Smooth muscle cell (in vitro differentiated cells): Measurements from ENCODE around the gene SKAP1. TPM values are rescaled to one million over a fixed set of nuclear protein-coding genes. Genes with fewer than 3 reads are reported as not detected.

Source experiments
- DNase-seq: peaks from one replicate; lab custom pipeline; 2025; ENCODE audit not compliant: unreplicated experiment; lab: John Stamatoyannopoulos, UW
- H2AFZ ChIP-seq: fragments of 200-600 bp; sonication (generic); 2 replicates; pipeline ENCODE4 v1.6.0; 2016; ENCODE audit warnings: antibody characterized with exemption, low read depth, mild to moderate bottlenecking
- H3F3A ChIP-seq: fragments of 200-600 bp; sonication (generic); 2 replicates; pipeline ENCODE4 v1.6.0; 2017; ENCODE audit warnings: antibody characterized with exemption, low read depth
- H3K27ac ChIP-seq: fragments of 200-600 bp; sonication (generic); 2 replicates; pipeline ENCODE4 v1.5.1; 2016; ENCODE audit warnings: low read depth, mild to moderate bottlenecking
- H3K27me3 ChIP-seq: fragments of 200-600 bp; sonication (generic); 2 replicates; pipeline ENCODE4 v1.6.1; 2016; ENCODE audit warnings: low read depth, mild to moderate bottlenecking
- H3K36me3 ChIP-seq: fragments of 200-600 bp; sonication (generic); 2 replicates; pipeline ENCODE4 v1.5.1; 2016; ENCODE audit warnings: low read depth
- H3K4me1 ChIP-seq: fragments of 200-600 bp; sonication (generic); 2 replicates; pipeline ENCODE4 v1.5.1; 2016; ENCODE audit warnings: low read depth
- H3K4me2 ChIP-seq: fragments of 200-600 bp; sonication (generic); 2 replicates; pipeline ENCODE4 v1.6.0; 2016; ENCODE audit warnings: mild to moderate bottlenecking
- H3K4me3 ChIP-seq: fragments of 200-600 bp; sonication (generic); 2 replicates; pipeline ENCODE4 v1.5.1; 2016; ENCODE audit warnings: mild to moderate bottlenecking
- H3K79me2 ChIP-seq: fragments of 200-600 bp; sonication (generic); 2 replicates; pipeline ENCODE4 v1.6.0; 2016; ENCODE audit warnings: low read depth, mild to moderate bottlenecking
- H3K9ac ChIP-seq: fragments of 200-600 bp; sonication (generic); 2 replicates; pipeline ENCODE4 v1.6.0; 2016; ENCODE audit warnings: low read depth
- H3K9me3 ChIP-seq: fragments of 200-600 bp; sonication (generic); replicated peaks from 2 replicates; pipeline ENCODE4 v1.5.1; 2016; ENCODE audit warnings: low read depth
- H4K20me1 ChIP-seq: fragments of 200-600 bp; sonication (generic); 2 replicates; pipeline ENCODE4 v1.6.0; 2016; ENCODE audit warnings: low read depth
- WGBS: methylation state at CpG from one replicate; pipeline ENCODE4 v1.1.7; 2016; ENCODE audit warnings: low lambda C conversion rate; 5-methylcytosine and 5-hydroxymethylcytosine counted together
- microRNA counts: library from miRNA; unstranded; fragments of <30 nt; microRNA quantifications from one replicate; lab custom pipeline; 2016
- microRNA-seq: library from miRNA; unstranded; fragments of <30 nt; microRNA quantifications from one replicate; pipeline ENCODE4, GENCODE V29; 2016; ENCODE audit warnings: borderline number of aligned reads
- polyA plus RNA-seq: library from polyadenylated mRNA; unstranded; fragments of >200 nt; fragmentation: Nextera tagmentation; extraction: Ambion mirVana; gene quantifications from 2 replicates; pipeline ENCODE4 v1.2.1, GENCODE V29; 2016
- small RNA-seq: library from RNA; depleted of rRNA; stranded (forward); fragments of <200 nt; gene quantifications from one replicate; pipeline ENCODE3, GENCODE V24; 2014
- total RNA-seq: library from RNA; depleted of rRNA; stranded (reverse); fragments of >200 nt; gene quantifications from 2 replicates; pipeline ENCODE4 v1.2.3, GENCODE V29; 2014
- TF ChIP-seq, protein P1 (sequence below): fragments of 200-600 bp; sonication (generic); IDR thresholded peaks from 2 replicates; pipeline ENCODE4 v1.5.1; 2017; ENCODE audit warnings: borderline replicate concordance, mild to moderate bottlenecking, antibody characterized with exemption; ENCODE audit not compliant: insufficient read depth, poor library complexity, severe bottlenecking

The SKAP1 gene
- total and polyA plus RNA-seq, 2 experiments from 2014 or later: not detected

DNA sequence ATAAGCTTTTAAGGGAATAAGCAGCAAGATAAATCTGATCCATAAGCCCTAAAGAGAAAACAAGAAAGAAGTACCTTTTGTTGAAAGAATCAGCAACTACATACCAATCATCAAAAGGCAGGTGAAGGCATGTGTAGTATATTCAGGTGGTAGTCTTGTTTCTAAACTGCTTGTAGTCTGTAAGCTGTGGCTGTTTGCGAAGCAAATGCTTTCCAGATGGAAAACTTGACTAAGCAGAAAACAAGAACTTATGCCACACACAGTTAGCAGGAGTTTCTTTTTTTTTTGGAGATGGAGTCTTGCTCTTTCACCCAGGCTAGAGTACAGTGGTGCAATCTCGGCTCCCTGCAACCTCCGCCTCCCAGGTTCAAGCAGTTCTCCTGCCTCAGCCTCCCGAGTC is 334.4 kb downstream of the SKAP1 start:
- DNase-seq: no peak
- Histone ChIP-seq H2AFZ (no peak overlapping the region), H3K9me3 (no peaks in the 10 kb centered on the region), H3K4me2 (no peak overlapping the region), H3K79me2 (peaks cover 98% of the 10 kb centered on the region), H3K4me3 (no peak overlapping the region), H3F3A (peaks cover 6% of the 10 kb centered on the region), H3K36me3 (no peaks in the 10 kb centered on the region), H3K9ac (no peak overlapping the region), H3K27me3 (no peaks in the 10 kb centered on the region), H3K27ac (no peak overlapping the region), H4K20me1 (peaks cover 97% of the 10 kb centered on the region), H3K4me1 (peaks cover 8% of the 10 kb centered on the region)
- 80% methylated on average over 4 of the region's 4 CpGs for WGBS
- TF ChIP-seq, protein P1, sequence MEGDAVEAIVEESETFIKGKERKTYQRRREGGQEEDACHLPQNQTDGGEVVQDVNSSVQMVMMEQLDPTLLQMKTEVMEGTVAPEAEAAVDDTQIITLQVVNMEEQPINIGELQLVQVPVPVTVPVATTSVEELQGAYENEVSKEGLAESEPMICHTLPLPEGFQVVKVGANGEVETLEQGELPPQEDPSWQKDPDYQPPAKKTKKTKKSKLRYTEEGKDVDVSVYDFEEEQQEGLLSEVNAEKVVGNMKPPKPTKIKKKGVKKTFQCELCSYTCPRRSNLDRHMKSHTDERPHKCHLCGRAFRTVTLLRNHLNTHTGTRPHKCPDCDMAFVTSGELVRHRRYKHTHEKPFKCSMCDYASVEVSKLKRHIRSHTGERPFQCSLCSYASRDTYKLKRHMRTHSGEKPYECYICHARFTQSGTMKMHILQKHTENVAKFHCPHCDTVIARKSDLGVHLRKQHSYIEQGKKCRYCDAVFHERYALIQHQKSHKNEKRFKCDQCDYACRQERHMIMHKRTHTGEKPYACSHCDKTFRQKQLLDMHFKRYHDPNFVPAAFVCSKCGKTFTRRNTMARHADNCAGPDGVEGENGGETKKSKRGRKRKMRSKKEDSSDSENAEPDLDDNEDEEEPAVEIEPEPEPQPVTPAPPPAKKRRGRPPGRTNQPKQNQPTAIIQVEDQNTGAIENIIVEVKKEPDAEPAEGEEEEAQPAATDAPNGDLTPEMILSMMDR: no peak

DNA sequence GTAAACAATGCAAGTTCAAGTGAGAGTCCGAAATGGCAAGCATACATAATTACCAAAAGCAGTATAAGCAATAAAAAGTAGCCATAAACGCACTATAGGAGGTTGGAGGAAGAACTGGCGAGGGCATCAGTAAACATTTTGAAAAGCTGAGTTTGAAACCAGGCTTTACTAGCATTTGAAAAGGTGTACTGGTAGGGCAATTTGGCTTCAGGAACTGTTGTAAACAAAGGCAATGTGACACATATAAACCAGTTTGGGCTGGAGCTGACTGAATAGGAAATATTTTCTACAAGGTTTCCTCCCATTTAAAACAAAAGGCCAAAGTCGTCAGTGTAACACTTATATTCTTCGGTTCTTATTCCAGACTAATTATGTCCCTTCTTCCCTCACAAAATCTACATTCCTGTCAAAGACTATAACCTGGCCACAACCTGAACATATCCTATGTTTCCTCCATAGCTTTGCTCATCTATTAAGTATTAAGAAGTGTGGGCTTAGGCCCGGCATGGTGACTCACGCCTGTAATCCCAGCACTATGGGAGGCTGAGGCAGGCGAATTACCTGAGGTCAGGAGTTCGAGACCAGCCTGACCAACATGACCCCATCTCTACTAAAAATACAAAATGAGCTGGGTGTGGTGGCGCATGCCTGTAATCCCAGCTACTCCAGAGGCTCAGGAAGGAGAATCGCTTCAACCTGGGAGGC is 336.5 kb downstream of the SKAP1 start:
- no peak for DNase-seq
- H3K36me3 ChIP-seq: no peaks in the 10 kb centered on the region
- H4K20me1 ChIP-seq: peaks cover 100% of the 10 kb centered on the region
- 93% methylated on average over 11 of the region's 11 CpGs for WGBS
- no peak overlapping the region for H2AFZ ChIP-seq
- H3K9ac ChIP-seq: no peak overlapping the region
- no peak overlapping the region for H3K4me2 ChIP-seq
- H3K9me3 ChIP-seq: no peaks in the 10 kb centered on the region
- no peaks in the 10 kb centered on the region for H3K27me3 ChIP-seq
- H3K79me2 ChIP-seq: peaks cover 98% of the 10 kb centered on the region
- no peak overlapping the region for H3K27ac ChIP-seq
- no peaks in the 10 kb centered on the region for H3F3A ChIP-seq
- TF ChIP-seq, protein P1: no peak
- H3K4me3 ChIP-seq: no peak overlapping the region
- no peaks in the 10 kb centered on the region for H3K4me1 ChIP-seq

DNA sequence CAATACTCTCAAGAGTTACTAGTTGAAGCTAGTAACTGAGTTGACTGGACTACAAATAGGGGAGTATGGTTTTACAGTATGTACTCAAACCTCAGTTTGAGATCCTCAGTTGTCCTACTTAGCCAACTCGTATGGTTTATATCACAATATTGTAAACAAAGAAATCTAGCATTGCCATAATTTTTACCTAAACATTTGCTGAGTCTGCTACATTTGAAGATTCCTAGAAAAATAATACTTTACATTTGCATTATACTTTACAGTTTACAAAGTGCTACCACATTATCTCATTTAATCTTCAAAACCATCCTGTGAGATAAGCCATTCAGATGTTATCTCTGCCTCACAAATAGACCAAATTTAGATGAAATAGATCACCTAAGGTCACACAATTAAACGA is 345.1 kb downstream of the SKAP1 start:
- Histone ChIP-seq H2AFZ (no peak overlapping the region), H3K4me2 (no peak overlapping the region), H3K27me3 (no peaks in the 10 kb centered on the region), H3K27ac (no peak overlapping the region), H3K36me3 (no peaks in the 10 kb centered on the region), H3K9ac (no peak overlapping the region), H3K4me3 (no peak overlapping the region), H3F3A (no peaks in the 10 kb centered on the region), H3K4me1 (no peaks in the 10 kb centered on the region), H3K9me3 (no peaks in the 10 kb centered on the region), H4K20me1 (peaks cover 97% of the 10 kb centered on the region), H3K79me2 (peaks cover 88% of the 10 kb centered on the region)
- TF ChIP-seq, protein P1: no peak
- DNase-seq: no peak
- 79% methylated on average over 2 of the region's 2 CpGs for WGBS

MicroRNAs within 50 kb of the gene (microRNA counts, 767-probe panel; counts per million panel counts)
- 183 counts per million for microRNA hsa-miR-1203 (lab: Ali Mortazavi, UCI)

Small RNAs within 50 kb of the gene (microRNA-seq; reads per million reads assigned to microRNA genes)
- gene MIR1203: not detected

Small RNAs within 50 kb of the gene (small RNA-seq; reads per million reads assigned to genes)
- gene MIR1203 (not detected), gene RF00012 (not detected), gene RF00019 (not detected), gene RNU6-1152P (not detected), gene RNU6-1201P (0.08 reads per million)

Other genes starting within 250 kb of the SKAP1 start
- not detected in 2 replicates for gene HOXB1, start 100.8 kb upstream of the SKAP1 start, total RNA-seq
- gene HOXB1, start 100.8 kb upstream of the SKAP1 start, polyA plus RNA-seq: not detected in 2 replicates
- gene HOXB2, start 114.9 kb upstream of the SKAP1 start, total RNA-seq: 16.9 and 40.4 TPM in 2 replicates
- gene HOXB2, start 114.9 kb upstream of the SKAP1 start, polyA plus RNA-seq: 26.5 and 35.6 TPM in 2 replicates
- gene HOXB4, start 148.1 kb upstream of the SKAP1 start, total RNA-seq: 0.72 and 2.6 TPM in 2 replicates
- 0.96 and 1.0 TPM in 2 replicates for gene HOXB4, start 148.1 kb upstream of the SKAP1 start, polyA plus RNA-seq
- 5.1 and 9.1 TPM in 2 replicates for gene HOXB3, start 160.0 kb upstream of the SKAP1 start, total RNA-seq
- 2.8 and 4.4 TPM in 2 replicates for gene HOXB3, start 160.0 kb upstream of the SKAP1 start, polyA plus RNA-seq
- 0.49 and 0.94 TPM in 2 replicates for gene HOXB5, start 163.6 kb upstream of the SKAP1 start, total RNA-seq
- 1.4 and 1.8 TPM in 2 replicates for gene HOXB5, start 163.6 kb upstream of the SKAP1 start, polyA plus RNA-seq
- gene HOXB6, start 174.8 kb upstream of the SKAP1 start, total RNA-seq: 6.3 and 7.2 TPM in 2 replicates
- 9.3 and 10.3 TPM in 2 replicates for gene HOXB6, start 174.8 kb upstream of the SKAP1 start, polyA plus RNA-seq
- 13.7 and 16.1 TPM in 2 replicates for gene HOXB7, start 180.8 kb upstream of the SKAP1 start, total RNA-seq
- 29.7 and 33.4 TPM in 2 replicates for gene HOXB7, start 180.8 kb upstream of the SKAP1 start, polyA plus RNA-seq
- 2.0 and 3.8 TPM in 2 replicates for gene HOXB8, start 185.1 kb upstream of the SKAP1 start, total RNA-seq
- 0.15 and 0.94 TPM in 2 replicates for gene HOXB8, start 185.1 kb upstream of the SKAP1 start, polyA plus RNA-seq
- 24.3 and 25.8 TPM in 2 replicates for gene HOXB9, start 196.1 kb upstream of the SKAP1 start, total RNA-seq
- gene HOXB9, start 196.1 kb upstream of the SKAP1 start, polyA plus RNA-seq: 6.9 and 13.8 TPM in 2 replicates